H1 (cell line): ENCODE data around the gene ZSWIM9. TPM values are rescaled to one million over a fixed set of nuclear protein-coding genes. Genes with fewer than 3 reads are reported as not detected.

Source experiments
- CTCF ChIA-PET: fragments of 300-600 bp; sonication (Branson Sonifier 250); formaldehyde crosslinking; loops from one replicate; lab custom pipeline; 2021; ENCODE audit not compliant: partially characterized antibody; lab: Charles Lee
- POLR2A ChIA-PET: fragments of 300-600 bp; sonication (Branson Sonifier 250); formaldehyde crosslinking; loops from one replicate; lab custom pipeline; 2021; ENCODE audit warnings: inconsistent platforms; ENCODE audit not compliant: partially characterized antibody; lab: Charles Lee
- DNase-seq, 2 experiments: peaks; one replicate each; pipeline versions ENCODE4 v3.0.0 to v3.0.0-alpha.2; 2010 to 2022; ENCODE audit warnings: low spot score in 2 of 2, low read depth in 1 of 2, mixed read lengths in 1 of 2
- FAIRE-seq: peaks from 2 replicates; lab custom pipeline; 2011; peaks lifted over from hg19 to GRCh38; lab: Jason Lieb, UNC
- H2AFZ ChIP-seq: 2 replicates; pipeline ENCODE4 v1.8.1; 2012; ENCODE audit warnings: low read length, inconsistent platforms
- H2AK5ac ChIP-seq: 2 replicates; pipeline ENCODE4 v1.6.1; 2013; ENCODE audit warnings: low read depth, low read length
- H2BK120ac ChIP-seq: replicated peaks from 2 replicates; pipeline ENCODE3; 2013; ENCODE audit warnings: low read depth, low read length, inconsistent platforms
- H2BK12ac ChIP-seq: 2 replicates; pipeline ENCODE4 v1.6.1; 2013; ENCODE audit warnings: low read depth, low read length
- H2BK15ac ChIP-seq: 2 replicates; pipeline ENCODE4 v1.6.1; 2013; ENCODE audit warnings: low read length
- H2BK20ac ChIP-seq: 2 replicates; pipeline ENCODE4 v1.6.1; 2013; ENCODE audit warnings: low read length
- H2BK5ac ChIP-seq: 2 replicates; pipeline ENCODE4 v1.6.1; 2013; ENCODE audit warnings: low read depth, low read length
- H3K14ac ChIP-seq: 2 replicates; pipeline ENCODE4 v1.6.1; 2013; ENCODE audit warnings: inconsistent platforms; ENCODE audit not compliant: insufficient read length
- H3K18ac ChIP-seq: 2 replicates; pipeline ENCODE4 v1.6.1; 2013; ENCODE audit warnings: low read length; ENCODE audit errors: extremely low read depth
- H3K23ac ChIP-seq: 2 replicates; pipeline ENCODE4 v1.6.1; 2013; ENCODE audit warnings: inconsistent platforms; ENCODE audit not compliant: insufficient read length
- H3K23me2 ChIP-seq: 2 replicates; pipeline ENCODE4 v1.6.1; 2013; ENCODE audit warnings: low read depth, low read length
- H3K27ac ChIP-seq: 2 replicates; pipeline ENCODE4 v1.6.1; 2011; ENCODE audit warnings: low read depth, low read length, inconsistent platforms
- H3K27me3 ChIP-seq, 4 experiments: replicated peaks in 1 of 4; 1 replicate in 1 of 4; 2 replicates in 3 of 4; pipeline versions ENCODE4 v1.6.1 to v1.8.1; 2011 to 2013; ENCODE audit warnings: low read length in 3 of 4, mild to moderate bottlenecking in 3 of 4, inconsistent platforms in 2 of 4, mixed read lengths in 2 of 4, moderate library complexity in 1 of 4; ENCODE audit not compliant: control insufficient read depth in 3 of 4, insufficient read depth in 3 of 4; ENCODE audit errors: extremely low read depth in 1 of 4
- H3K36me3 ChIP-seq, 4 experiments: 2 replicates each; pipeline versions ENCODE4 v1.6.1 to v1.8.1; 2011 to 2013; ENCODE audit warnings: mild to moderate bottlenecking in 4 of 4, low read length in 3 of 4, moderate library complexity in 2 of 4, control low read depth in 1 of 4, inconsistent platforms in 1 of 4; ENCODE audit not compliant: insufficient read depth in 4 of 4, control insufficient read depth in 2 of 4
- H3K4ac ChIP-seq: replicated peaks from 2 replicates; pipeline ENCODE3; 2013; ENCODE audit warnings: low read length, low read depth, mixed read lengths, inconsistent platforms; ENCODE audit not compliant: insufficient read length
- H3K4me1 ChIP-seq, 4 experiments: replicated peaks in 1 of 4; 1 replicate in 1 of 4; 2 replicates in 3 of 4; pipeline versions ENCODE4 v1.6.1 to v1.8.1; 2011 to 2013; ENCODE audit warnings: low read length in 3 of 4, inconsistent platforms in 2 of 4, mixed read lengths in 1 of 4; ENCODE audit not compliant: insufficient read depth in 4 of 4, control insufficient read depth in 3 of 4
- H3K4me2 ChIP-seq, 2 experiments: 2 replicates each; pipeline versions ENCODE4 v1.6.1 to v1.8.1; 2011 to 2013; ENCODE audit warnings: low read depth in 2 of 2, low read length in 2 of 2, control low read depth in 1 of 2, inconsistent platforms in 1 of 2, mild to moderate bottlenecking in 1 of 2; ENCODE audit not compliant: insufficient read depth in 1 of 2
- H3K4me3 ChIP-seq, 4 experiments: fragments of 200-600, 300-600 bp in 1 of 4; sonication (generic), shearing (Covaris generic), sonication (Bioruptor Twin) in 1 of 4; 2 replicates each; pipeline versions ENCODE4 v1.5.1 to v1.8.1; 2011 to 2016; ENCODE audit warnings: low read length in 4 of 4, low read depth in 3 of 4, control low read depth in 2 of 4, inconsistent platforms in 2 of 4, mild to moderate bottlenecking in 2 of 4, mixed read lengths in 1 of 4, moderate library complexity in 1 of 4; ENCODE audit not compliant: insufficient read depth in 2 of 4; ENCODE audit errors: extremely low read depth in 1 of 4
- H3K56ac ChIP-seq: replicated peaks from 2 replicates; pipeline ENCODE3; 2013; ENCODE audit warnings: low read depth, mild to moderate bottlenecking, mixed read lengths, low read length, inconsistent platforms; ENCODE audit not compliant: insufficient read length
- H3K79me1 ChIP-seq: 2 replicates; pipeline ENCODE4 v1.6.1; 2013; ENCODE audit warnings: low read depth, low read length, control low read depth
- H3K79me2 ChIP-seq, 2 experiments: 2 replicates each; pipeline versions ENCODE4 v1.6.1 to v1.8.1; 2012 to 2013; ENCODE audit warnings: low read length in 2 of 2, mild to moderate bottlenecking in 2 of 2, inconsistent platforms in 1 of 2; ENCODE audit not compliant: insufficient read depth in 2 of 2, control insufficient read depth in 1 of 2
- H3K9ac ChIP-seq, 4 experiments: replicated peaks in 1 of 4; 1 replicate in 1 of 4; 2 replicates in 3 of 4; pipeline versions ENCODE4 v1.6.1 to v1.8.1; 2011 to 2013; ENCODE audit warnings: low read depth in 3 of 4, low read length in 3 of 4, control low read depth in 2 of 4, mild to moderate bottlenecking in 2 of 4, moderate library complexity in 2 of 4, inconsistent platforms in 1 of 4; ENCODE audit errors: extremely low read depth in 1 of 4
- H3K9me3 ChIP-seq, 2 experiments: 2 replicates each; pipeline versions ENCODE4 v1.6.1 to v1.8.1; 2012 to 2013; ENCODE audit warnings: mild to moderate bottlenecking in 2 of 2, moderate library complexity in 2 of 2, control low read depth in 1 of 2, inconsistent platforms in 1 of 2, low read depth in 1 of 2, low read length in 1 of 2, mixed read lengths in 1 of 2; ENCODE audit not compliant: insufficient read depth in 2 of 2
- H4K20me1 ChIP-seq, 2 experiments: replicated peaks in 1 of 2; 2 replicates each; pipeline versions ENCODE3 to v1.8.1; 2011 to 2013; ENCODE audit warnings: inconsistent platforms in 2 of 2, low read length in 2 of 2, mild to moderate bottlenecking in 1 of 2; ENCODE audit not compliant: insufficient read depth in 2 of 2, control insufficient read depth in 1 of 2
- H4K5ac ChIP-seq: 2 replicates; pipeline ENCODE4 v1.6.1; 2013; ENCODE audit warnings: low read length, low read depth, mixed read lengths, inconsistent platforms; ENCODE audit not compliant: insufficient read length
- H4K8ac ChIP-seq: 2 replicates; pipeline ENCODE4 v1.8.0; 2013; ENCODE audit warnings: mild to moderate bottlenecking, moderate library complexity, low read length, inconsistent platforms; ENCODE audit not compliant: insufficient read depth; ENCODE audit errors: extremely low read depth
- H4K91ac ChIP-seq: replicated peaks from 2 replicates; pipeline ENCODE3; 2013; ENCODE audit warnings: low read length, mixed read lengths, inconsistent platforms; ENCODE audit not compliant: insufficient read length
- YY1 ChIP-seq: IDR thresholded peaks from 2 replicates; pipeline ENCODE4 v1.6.1; 2011; ENCODE audit warnings: low read depth, mild to moderate bottlenecking, low read length
- WGBS, 2 experiments: shearing (Covaris generic) in 1 of 2; methylation state at CpG; one replicate each; pipeline versions ENCODE4 v1.1.6 to v1.1.7; 2013 to 2015; ENCODE audit warnings: low lambda C conversion rate in 2 of 2, mixed read lengths in 2 of 2, inconsistent platforms in 1 of 2, low coverage in 1 of 2, missing lambda C conversion rate in 1 of 2; ENCODE audit not compliant: insufficient replicate concordance in 2 of 2, insufficient coverage in 1 of 2, insufficient read length in 1 of 2; ENCODE audit errors: extremely low coverage in 1 of 2, missing lambda C conversion rate in 1 of 2; 5-methylcytosine and 5-hydroxymethylcytosine counted together
- polyA plus RNA-seq, 7 experiments: library from polyadenylated mRNA; depleted of rRNA in 3 of 7; stranded (reverse) in 5 of 7; unstranded in 2 of 7; fragments of >200 nt in 5 of 7; fragments of 200-250 nt in 2 of 7; gene quantifications; 1 replicate in 5 of 7; 2 replicates in 1 of 7; 4 replicates in 1 of 7; pipeline versions ENCODE4 v1.2.1 to v1.2.3, GENCODE V29; 2011 to 2013; ENCODE audit warnings: missing spikeins in 2 of 7, mixed read lengths in 2 of 7
- total RNA-seq: library from RNA; stranded (reverse); fragmentation: NEBNext Ultra II Directional; extraction: Animal tissue kit (Norgen Biotek cat#: 25700); gene quantifications from 2 replicates; pipeline ENCODE4 v1.2.1, GENCODE V29; 2021
- TF ChIP-seq, protein P1 (sequence below): IDR thresholded peaks from 2 replicates; pipeline ENCODE4 v1.6.1; 2012; ENCODE audit warnings: inconsistent platforms
- TF ChIP-seq, protein P2 (sequence below): IDR thresholded peaks from 2 replicates; pipeline ENCODE4 v1.6.1; 2011; ENCODE audit warnings: low read depth, mild to moderate bottlenecking, low read length; ENCODE audit not compliant: insufficient read depth
- TF ChIP-seq, protein P3 (sequence below), 3 experiments: IDR thresholded peaks; 1 replicate in 2 of 3; 2 replicates in 1 of 3; pipeline versions ENCODE4 v1.5.1 to v1.6.1; 2011; ENCODE audit warnings: low read length in 3 of 3, mild to moderate bottlenecking in 3 of 3, inconsistent platforms in 2 of 3, low read depth in 1 of 3, moderate library complexity in 1 of 3; ENCODE audit not compliant: insufficient read depth in 1 of 3; ENCODE audit errors: control extremely low read depth in 1 of 3

ZSWIM9 gene
- total and polyA plus RNA-seq, 2 of the 8 experiments (the other 6 are each of a cell fraction or from before 2014, with no cell fraction given) = 1.5 to 10.4 TPM

DNA sequence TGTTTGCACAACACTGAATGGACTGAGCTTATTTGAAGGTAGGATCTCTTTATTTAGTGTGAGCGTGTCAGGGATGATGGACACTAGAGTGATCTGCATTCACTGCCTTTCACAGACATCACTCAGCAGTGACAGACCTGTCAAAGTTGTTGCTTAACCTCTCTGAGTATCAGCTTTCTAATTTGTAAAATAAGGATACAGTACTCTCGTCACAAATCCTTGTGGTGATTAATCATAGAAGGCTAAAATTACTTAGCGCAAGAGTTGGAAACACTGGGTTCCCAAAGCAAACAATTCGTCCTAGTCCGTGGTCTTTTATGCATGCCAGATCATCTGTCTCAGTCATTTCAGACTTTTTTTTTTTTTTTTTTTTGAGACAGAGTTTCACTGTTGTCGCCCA is 68.6 kb downstream of the ZSWIM9 start:
- Histone ChIP-seq H3K4me2 (no peak overlapping the region), H2BK15ac (no peak overlapping the region), H3K56ac (no peak overlapping the region), H3K23me2 (no peaks in the 10 kb centered on the region), H4K91ac (no peak overlapping the region), H3K79me2 (no peaks in the 10 kb centered on the region), H3K27me3 (no peaks in the 10 kb centered on the region), H2BK5ac (no peak overlapping the region), H3K4ac (no peak overlapping the region), H2AFZ (no peak overlapping the region), H3K9ac (no peak overlapping the region), H3K9me3 (no peaks in the 10 kb centered on the region), H3K27ac (no peak overlapping the region), H3K4me1 (no peaks in the 10 kb centered on the region), H4K5ac (no peak overlapping the region), H3K23ac (no peak overlapping the region), H3K36me3 (peaks cover 0 to 12% (median 0%) of the 10 kb centered on the region in 4 experiments; a peak in 2 of 8 replicates), H3K18ac (no peak overlapping the region), H2BK120ac (no peak overlapping the region), H3K4me3 (no peak overlapping the region), H3K14ac (no peak overlapping the region), H4K20me1 (peaks cover 0 to 2% of the 10 kb centered on the region in 2 experiments), H3K79me1 (no peaks in the 10 kb centered on the region), H2BK12ac (no peak overlapping the region), H2BK20ac (no peak overlapping the region), H4K8ac (no peak overlapping the region), H2AK5ac (no peak overlapping the region)
- DNase-seq = no peak
- WGBS, 2 experiments = 85% methylated on average over 5 of the region's 6 CpGs; no CpG with 5 or more reads in 1 of the 2 experiments
- no peak for FAIRE-seq
- TF ChIP-seq, protein P1, sequence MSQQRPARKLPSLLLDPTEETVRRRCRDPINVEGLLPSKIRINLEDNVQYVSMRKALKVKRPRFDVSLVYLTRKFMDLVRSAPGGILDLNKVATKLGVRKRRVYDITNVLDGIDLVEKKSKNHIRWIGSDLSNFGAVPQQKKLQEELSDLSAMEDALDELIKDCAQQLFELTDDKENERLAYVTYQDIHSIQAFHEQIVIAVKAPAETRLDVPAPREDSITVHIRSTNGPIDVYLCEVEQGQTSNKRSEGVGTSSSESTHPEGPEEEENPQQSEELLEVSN = no peak
- TF ChIP-seq, protein P2, sequence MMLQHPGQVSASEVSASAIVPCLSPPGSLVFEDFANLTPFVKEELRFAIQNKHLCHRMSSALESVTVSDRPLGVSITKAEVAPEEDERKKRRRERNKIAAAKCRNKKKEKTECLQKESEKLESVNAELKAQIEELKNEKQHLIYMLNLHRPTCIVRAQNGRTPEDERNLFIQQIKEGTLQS = no peak
- no peak for TF ChIP-seq YY1
- TF ChIP-seq, protein P3, sequence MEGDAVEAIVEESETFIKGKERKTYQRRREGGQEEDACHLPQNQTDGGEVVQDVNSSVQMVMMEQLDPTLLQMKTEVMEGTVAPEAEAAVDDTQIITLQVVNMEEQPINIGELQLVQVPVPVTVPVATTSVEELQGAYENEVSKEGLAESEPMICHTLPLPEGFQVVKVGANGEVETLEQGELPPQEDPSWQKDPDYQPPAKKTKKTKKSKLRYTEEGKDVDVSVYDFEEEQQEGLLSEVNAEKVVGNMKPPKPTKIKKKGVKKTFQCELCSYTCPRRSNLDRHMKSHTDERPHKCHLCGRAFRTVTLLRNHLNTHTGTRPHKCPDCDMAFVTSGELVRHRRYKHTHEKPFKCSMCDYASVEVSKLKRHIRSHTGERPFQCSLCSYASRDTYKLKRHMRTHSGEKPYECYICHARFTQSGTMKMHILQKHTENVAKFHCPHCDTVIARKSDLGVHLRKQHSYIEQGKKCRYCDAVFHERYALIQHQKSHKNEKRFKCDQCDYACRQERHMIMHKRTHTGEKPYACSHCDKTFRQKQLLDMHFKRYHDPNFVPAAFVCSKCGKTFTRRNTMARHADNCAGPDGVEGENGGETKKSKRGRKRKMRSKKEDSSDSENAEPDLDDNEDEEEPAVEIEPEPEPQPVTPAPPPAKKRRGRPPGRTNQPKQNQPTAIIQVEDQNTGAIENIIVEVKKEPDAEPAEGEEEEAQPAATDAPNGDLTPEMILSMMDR (IDR thresholded peaks at IDR 0.05; ENCODE audit: control extremely low read depth in 1 of 3, insufficient read depth in 1 of 3, low read depth in 1 of 3, low read length in 3 of 3) = no peak
- ChIA-PET POLR2A (no interaction called here), CTCF (interaction anchor here (1.0 to 1.4 kb wide), 3 partner anchors 18 to 132 kb away, joined by 3 to 7 read pairs (median 3); no protein-coding TSS in a partner anchor)
